PFSK-1 (cell line): ENCODE results near the gene ZNF268.

ENCODE experiments used
- FOXP2 ChIP-seq: optimal IDR thresholded peaks from 2 replicates; pipeline ENCODE3; 2011; ENCODE audit warnings: borderline replicate concordance, control low read depth, inconsistent platforms; ENCODE audit not compliant: insufficient read depth; ENCODE audit errors: extremely low read length, extremely low read depth
- POLR2AphosphoS5 ChIP-seq: IDR thresholded peaks from 2 replicates; pipeline ENCODE4 v1.6.1; 2012; ENCODE audit warnings: low read depth, mild to moderate bottlenecking, control low read depth, low read length, moderate library complexity
- REST ChIP-seq, 2 experiments: IDR thresholded peaks; 2 replicates each; pipeline versions ENCODE4 v1.6.1 to v1.8.0; 2011 to 2012; ENCODE audit warnings: low read depth in 2 of 2, low read length in 2 of 2, control low read depth in 1 of 2, inconsistent platforms in 1 of 2, mild to moderate bottlenecking in 1 of 2, moderate library complexity in 1 of 2; ENCODE audit not compliant: insufficient read depth in 1 of 2
- SIN3A ChIP-seq: IDR thresholded peaks from 2 replicates; pipeline ENCODE4 v1.6.1; 2012; ENCODE audit warnings: mild to moderate bottlenecking, low read length, moderate library complexity, borderline replicate concordance; ENCODE audit not compliant: insufficient read depth
- TAF1 ChIP-seq: IDR thresholded peaks from 2 replicates; pipeline ENCODE4 v1.6.1; 2012; ENCODE audit warnings: low read length, control low read depth, borderline replicate concordance; ENCODE audit not compliant: insufficient read depth

Gene ZNF268

DNA sequence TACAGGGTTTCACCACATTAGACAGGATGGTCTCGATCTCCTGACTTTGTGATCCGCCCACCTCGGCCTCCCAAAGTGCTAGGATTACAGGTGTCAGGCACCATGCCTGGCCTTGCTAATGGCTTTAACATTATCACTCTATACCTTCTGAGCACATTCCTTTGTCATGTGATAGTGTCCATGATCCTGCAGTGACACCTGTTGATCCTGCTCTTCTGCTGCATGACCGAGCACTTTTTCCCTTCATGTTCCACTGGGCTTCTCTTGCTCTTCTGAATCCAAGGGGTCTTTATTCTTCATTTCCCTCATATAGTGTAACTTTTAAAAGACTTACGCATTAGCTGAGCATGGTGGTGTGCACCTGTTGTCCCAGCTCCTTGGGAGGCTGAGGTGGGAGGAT, 11.6 kb downstream of the ZNF268 start:
- TF ChIP-seq SIN3A (no peak), REST (IDR thresholded peaks at IDR 0.05; ENCODE audit: insufficient read depth in 1 of 2, low read depth in 2 of 2, low read length in 2 of 2) (no peak), FOXP2 (no peak), TAF1 (no peak), POLR2AphosphoS5 (no peak)

DNA sequence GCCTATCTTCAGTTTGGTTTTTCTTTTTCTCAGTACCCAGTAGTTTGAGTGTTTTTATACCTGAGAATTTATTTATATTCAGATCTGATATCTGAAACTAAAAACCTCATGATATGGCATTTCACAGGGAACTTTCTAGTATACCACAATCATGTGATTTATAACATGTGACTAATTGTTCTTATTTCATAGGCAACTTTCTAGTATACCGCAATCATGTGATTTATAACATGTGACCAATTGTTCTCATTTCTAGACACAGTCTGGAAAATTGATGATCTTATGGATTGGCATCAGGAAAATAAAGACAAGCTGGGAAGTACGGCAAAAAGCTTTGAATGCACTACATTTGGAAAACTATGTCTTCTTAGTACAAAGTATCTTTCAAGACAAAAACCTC, 20.6 kb downstream of the ZNF268 start:
- TF ChIP-seq POLR2AphosphoS5 (no peak), FOXP2 (no peak), REST (IDR thresholded peaks at IDR 0.05; ENCODE audit: insufficient read depth in 1 of 2, low read depth in 2 of 2, low read length in 2 of 2) (no peak), TAF1 (no peak)

GRCh38 chr12:133202493-133203343, 21.4 kb downstream of the ZNF268 start:
- TF ChIP-seq TAF1: no peak
- TF ChIP-seq FOXP2: no peak
- no peak for TF ChIP-seq REST (IDR thresholded peaks at IDR 0.05; ENCODE audit: insufficient read depth in 1 of 2, low read depth in 2 of 2, low read length in 2 of 2)
- TF ChIP-seq SIN3A: no peak
- TF ChIP-seq POLR2AphosphoS5: no peak

DNA sequence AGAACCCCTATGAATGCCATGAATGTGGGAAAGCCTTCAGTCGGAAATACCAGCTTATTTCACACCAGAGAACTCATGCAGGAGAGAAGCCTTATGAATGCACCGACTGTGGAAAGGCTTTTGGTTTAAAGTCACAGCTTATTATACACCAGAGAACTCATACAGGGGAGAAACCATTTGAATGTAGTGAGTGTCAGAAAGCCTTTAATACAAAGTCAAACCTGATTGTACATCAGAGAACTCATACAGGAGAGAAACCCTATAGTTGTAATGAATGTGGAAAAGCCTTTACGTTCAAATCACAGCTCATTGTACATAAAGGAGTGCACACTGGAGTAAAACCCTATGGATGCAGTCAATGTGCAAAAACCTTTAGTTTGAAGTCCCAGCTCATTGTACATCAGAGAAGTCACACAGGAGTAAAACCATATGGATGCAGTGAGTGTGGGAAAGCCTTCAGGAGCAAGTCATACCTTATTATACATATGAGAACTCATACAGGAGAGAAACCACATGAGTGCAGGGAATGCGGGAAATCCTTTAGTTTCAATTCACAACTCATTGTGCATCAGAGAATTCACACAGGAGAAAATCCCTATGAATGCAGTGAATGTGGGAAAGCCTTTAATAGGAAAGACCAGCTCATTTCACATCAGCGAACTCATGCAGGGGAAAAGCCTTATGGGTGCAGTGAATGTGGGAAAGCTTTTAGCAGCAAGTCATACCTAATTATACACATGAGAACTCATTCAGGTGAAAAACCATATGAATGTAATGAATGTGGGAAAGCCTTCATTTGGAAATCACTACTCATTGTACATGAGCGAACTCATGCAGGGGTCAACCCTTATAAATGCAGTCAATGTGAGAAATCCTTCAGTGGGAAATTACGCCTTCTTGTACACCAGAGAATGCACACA, 22.3 kb downstream of the ZNF268 start:
- TF ChIP-seq FOXP2: no peak
- no peak for TF ChIP-seq POLR2AphosphoS5
- no peak for TF ChIP-seq TAF1
- TF ChIP-seq REST (IDR thresholded peaks at IDR 0.05; ENCODE audit: insufficient read depth in 1 of 2, low read depth in 2 of 2, low read length in 2 of 2): no peak
- no peak for TF ChIP-seq SIN3A
